ENCODE measurements around the gene CD40LG. TPM values are rescaled to one million over a fixed set of nuclear protein-coding genes. Genes with fewer than 3 reads are reported as not detected.

The CD40LG gene
- total and polyA plus RNA-seq, 2 of the 13 experiments (the other 11 are each of a cell fraction or from before 2014, with no cell fraction given), result not detected

DNA sequence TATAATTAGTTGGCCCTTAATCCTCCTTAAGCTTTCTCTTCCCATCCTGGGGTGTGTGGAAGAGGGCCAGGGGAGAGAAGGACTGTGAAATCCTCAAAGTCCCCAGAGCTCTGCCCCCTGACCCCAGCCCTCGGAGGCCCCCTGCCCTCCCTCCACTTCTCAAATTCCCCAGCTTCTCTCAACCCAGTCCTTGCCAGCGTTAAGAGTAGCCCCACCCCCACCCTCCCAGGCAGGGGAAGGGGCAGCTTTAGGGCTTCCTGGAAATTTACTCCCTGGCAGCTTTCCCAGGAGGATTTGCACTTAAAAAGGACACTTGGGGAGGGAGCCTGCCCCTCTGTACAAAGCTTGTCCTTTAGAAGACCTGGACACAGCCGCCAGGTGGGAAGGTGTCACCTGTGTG lies 11.8 kb upstream of the CD40LG start:
- no peak overlapping the region for H3K9ac ChIP-seq (ENCODE audit: insufficient read depth, low read depth, low read length)
- H4K20me1 ChIP-seq (ENCODE audit: insufficient read depth, low read length), result no peaks in the 10 kb centered on the region
- 0% methylated on average over 3 of the region's 3 CpGs for WGBS (ENCODE audit: low lambda C conversion rate)
- intact Hi-C loops (cut with micrococcal nuclease; ENCODE audit: unreplicated experiment) (no loop called here), in situ Hi-C loops (cut with HindIII; ENCODE audit: extremely low pct_ligation_motif_present, low pct_unique_long_range_greater_than_20kb) (no loop called here)
- H3K79me2 ChIP-seq (ENCODE audit: insufficient read depth, low read length), result no peaks in the 10 kb centered on the region
- H3K9me3 ChIP-seq (ENCODE audit: low read length), result no peaks in the 10 kb centered on the region
- no peak for ATAC-seq
- H3K27ac ChIP-seq (ENCODE audit: extremely low read length, insufficient read depth, low read length), result no peak overlapping the region
- CTCF ChIA-PET (ENCODE audit: low intra/inter-chr PET ratio, low total read pairs), result no interaction called here
- H3K4me2 ChIP-seq (ENCODE audit: low read depth, low read length), result no peak overlapping the region
- DNase-seq (ENCODE audit: low spot score), result no peak
- no TSS peak for BruUV-seq (replicated peaks)
- POLR2A ChIA-PET, result no interaction called here
- no peaks in the 10 kb centered on the region for H3K36me3 ChIP-seq (replicated peaks in 1 of 2; ENCODE audit: control insufficient read depth in 1 of 2, insufficient read depth in 2 of 2, low read length in 2 of 2)
- H3K4me1 ChIP-seq (ENCODE audit: insufficient read depth, low read length), result no peaks in the 10 kb centered on the region
- no peak overlapping the region for H3K4me3 ChIP-seq (replicated peaks in 1 of 3; ENCODE audit: insufficient read depth in 1 of 3, low read depth in 2 of 3, low read length in 3 of 3)
- FAIRE-seq, result no peak
- H2AFZ ChIP-seq (ENCODE audit: low read length), result no peak overlapping the region
- H3K27me3 ChIP-seq (ENCODE audit: control insufficient read depth in 1 of 2, insufficient read depth in 2 of 2, low read length in 2 of 2), result no peaks in the 10 kb centered on the region
- TF ChIP-seq ERF (CRISPR knock-in tag; IDR thresholded peaks at IDR 0.05) (no peak), MEIS1 (CRISPR knock-in tag; IDR thresholded peaks at IDR 0.05; ENCODE audit: borderline replicate concordance) (no peak), IRX3 (CRISPR knock-in tag; IDR thresholded peaks at IDR 0.05; ENCODE audit: borderline replicate concordance, low read depth) (no peak), ZNF446 (CRISPR knock-in tag; IDR thresholded peaks at IDR 0.05) (no peak), ZNF678 (CRISPR knock-in tag; IDR thresholded peaks at IDR 0.05) (no peak), POLR2A (IDR thresholded peaks at IDR 0.05; ENCODE audit: insufficient read depth in 1 of 2, low read depth in 2 of 2, low read length in 2 of 2) (no peak), MED13 (CRISPR knock-in tag; IDR thresholded peaks at IDR 0.05) (no peak), SP5 (CRISPR knock-in tag; IDR thresholded peaks at IDR 0.05; ENCODE audit: borderline replicate concordance, low read depth) (no peak)
- TF ChIP-seq, protein P1, sequence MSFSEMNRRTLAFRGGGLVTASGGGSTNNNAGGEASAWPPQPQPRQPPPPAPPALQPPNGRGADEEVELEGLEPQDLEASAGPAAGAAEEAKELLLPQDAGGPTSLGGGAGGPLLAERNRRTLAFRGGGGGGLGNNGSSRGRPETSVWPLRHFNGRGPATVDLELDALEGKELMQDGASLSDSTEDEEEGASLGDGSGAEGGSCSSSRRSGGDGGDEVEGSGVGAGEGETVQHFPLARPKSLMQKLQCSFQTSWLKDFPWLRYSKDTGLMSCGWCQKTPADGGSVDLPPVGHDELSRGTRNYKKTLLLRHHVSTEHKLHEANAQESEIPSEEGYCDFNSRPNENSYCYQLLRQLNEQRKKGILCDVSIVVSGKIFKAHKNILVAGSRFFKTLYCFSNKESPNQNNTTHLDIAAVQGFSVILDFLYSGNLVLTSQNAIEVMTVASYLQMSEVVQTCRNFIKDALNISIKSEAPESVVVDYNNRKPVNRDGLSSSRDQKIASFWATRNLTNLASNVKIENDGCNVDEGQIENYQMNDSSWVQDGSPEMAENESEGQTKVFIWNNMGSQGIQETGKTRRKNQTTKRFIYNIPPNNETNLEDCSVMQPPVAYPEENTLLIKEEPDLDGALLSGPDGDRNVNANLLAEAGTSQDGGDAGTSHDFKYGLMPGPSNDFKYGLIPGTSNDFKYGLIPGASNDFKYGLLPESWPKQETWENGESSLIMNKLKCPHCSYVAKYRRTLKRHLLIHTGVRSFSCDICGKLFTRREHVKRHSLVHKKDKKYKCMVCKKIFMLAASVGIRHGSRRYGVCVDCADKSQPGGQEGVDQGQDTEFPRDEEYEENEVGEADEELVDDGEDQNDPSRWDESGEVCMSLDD (CRISPR knock-in tag; IDR thresholded peaks at IDR 0.05; ENCODE audit: borderline replicate concordance), result no peak
- TF ChIP-seq, protein P2, sequence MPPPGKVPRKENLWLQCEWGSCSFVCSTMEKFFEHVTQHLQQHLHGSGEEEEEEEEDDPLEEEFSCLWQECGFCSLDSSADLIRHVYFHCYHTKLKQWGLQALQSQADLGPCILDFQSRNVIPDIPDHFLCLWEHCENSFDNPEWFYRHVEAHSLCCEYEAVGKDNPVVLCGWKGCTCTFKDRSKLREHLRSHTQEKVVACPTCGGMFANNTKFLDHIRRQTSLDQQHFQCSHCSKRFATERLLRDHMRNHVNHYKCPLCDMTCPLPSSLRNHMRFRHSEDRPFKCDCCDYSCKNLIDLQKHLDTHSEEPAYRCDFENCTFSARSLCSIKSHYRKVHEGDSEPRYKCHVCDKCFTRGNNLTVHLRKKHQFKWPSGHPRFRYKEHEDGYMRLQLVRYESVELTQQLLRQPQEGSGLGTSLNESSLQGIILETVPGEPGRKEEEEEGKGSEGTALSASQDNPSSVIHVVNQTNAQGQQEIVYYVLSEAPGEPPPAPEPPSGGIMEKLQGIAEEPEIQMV (CRISPR knock-in tag; IDR thresholded peaks at IDR 0.05; ENCODE audit: low read depth), result no peak
- TF ChIP-seq, protein P3, sequence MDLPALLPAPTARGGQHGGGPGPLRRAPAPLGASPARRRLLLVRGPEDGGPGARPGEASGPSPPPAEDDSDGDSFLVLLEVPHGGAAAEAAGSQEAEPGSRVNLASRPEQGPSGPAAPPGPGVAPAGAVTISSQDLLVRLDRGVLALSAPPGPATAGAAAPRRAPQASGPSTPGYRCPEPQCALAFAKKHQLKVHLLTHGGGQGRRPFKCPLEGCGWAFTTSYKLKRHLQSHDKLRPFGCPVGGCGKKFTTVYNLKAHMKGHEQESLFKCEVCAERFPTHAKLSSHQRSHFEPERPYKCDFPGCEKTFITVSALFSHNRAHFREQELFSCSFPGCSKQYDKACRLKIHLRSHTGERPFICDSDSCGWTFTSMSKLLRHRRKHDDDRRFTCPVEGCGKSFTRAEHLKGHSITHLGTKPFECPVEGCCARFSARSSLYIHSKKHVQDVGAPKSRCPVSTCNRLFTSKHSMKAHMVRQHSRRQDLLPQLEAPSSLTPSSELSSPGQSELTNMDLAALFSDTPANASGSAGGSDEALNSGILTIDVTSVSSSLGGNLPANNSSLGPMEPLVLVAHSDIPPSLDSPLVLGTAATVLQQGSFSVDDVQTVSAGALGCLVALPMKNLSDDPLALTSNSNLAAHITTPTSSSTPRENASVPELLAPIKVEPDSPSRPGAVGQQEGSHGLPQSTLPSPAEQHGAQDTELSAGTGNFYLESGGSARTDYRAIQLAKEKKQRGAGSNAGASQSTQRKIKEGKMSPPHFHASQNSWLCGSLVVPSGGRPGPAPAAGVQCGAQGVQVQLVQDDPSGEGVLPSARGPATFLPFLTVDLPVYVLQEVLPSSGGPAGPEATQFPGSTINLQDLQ (CRISPR knock-in tag; IDR thresholded peaks at IDR 0.05), result no peak
- TF ChIP-seq, protein P4, sequence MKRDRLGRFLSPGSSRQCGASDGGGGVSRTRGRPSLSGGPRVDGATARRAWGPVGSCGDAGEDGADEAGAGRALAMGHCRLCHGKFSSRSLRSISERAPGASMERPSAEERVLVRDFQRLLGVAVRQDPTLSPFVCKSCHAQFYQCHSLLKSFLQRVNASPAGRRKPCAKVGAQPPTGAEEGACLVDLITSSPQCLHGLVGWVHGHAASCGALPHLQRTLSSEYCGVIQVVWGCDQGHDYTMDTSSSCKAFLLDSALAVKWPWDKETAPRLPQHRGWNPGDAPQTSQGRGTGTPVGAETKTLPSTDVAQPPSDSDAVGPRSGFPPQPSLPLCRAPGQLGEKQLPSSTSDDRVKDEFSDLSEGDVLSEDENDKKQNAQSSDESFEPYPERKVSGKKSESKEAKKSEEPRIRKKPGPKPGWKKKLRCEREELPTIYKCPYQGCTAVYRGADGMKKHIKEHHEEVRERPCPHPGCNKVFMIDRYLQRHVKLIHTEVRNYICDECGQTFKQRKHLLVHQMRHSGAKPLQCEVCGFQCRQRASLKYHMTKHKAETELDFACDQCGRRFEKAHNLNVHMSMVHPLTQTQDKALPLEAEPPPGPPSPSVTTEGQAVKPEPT (CRISPR knock-in tag; IDR thresholded peaks at IDR 0.05; ENCODE audit: low read depth), result no peak
- TF ChIP-seq, protein P5, sequence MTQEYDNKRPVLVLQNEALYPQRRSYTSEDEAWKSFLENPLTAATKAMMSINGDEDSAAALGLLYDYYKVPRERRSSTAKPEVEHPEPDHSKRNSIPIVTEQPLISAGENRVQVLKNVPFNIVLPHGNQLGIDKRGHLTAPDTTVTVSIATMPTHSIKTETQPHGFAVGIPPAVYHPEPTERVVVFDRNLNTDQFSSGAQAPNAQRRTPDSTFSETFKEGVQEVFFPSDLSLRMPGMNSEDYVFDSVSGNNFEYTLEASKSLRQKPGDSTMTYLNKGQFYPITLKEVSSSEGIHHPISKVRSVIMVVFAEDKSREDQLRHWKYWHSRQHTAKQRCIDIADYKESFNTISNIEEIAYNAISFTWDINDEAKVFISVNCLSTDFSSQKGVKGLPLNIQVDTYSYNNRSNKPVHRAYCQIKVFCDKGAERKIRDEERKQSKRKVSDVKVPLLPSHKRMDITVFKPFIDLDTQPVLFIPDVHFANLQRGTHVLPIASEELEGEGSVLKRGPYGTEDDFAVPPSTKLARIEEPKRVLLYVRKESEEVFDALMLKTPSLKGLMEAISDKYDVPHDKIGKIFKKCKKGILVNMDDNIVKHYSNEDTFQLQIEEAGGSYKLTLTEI (CRISPR knock-in tag; conservative IDR thresholded peaks at IDR 0.05), result no peak
